Activated CD4-positive, alpha-beta T cell treated with anti-CD3 and anti-CD28 coated beads, Interleukin-2, amount 50 U/mL, for 4 hours (primary cell): Measurements from ENCODE around the gene SFMBT2.

ENCODE experiments used
- DNase-seq, 2 experiments: peaks; one replicate each; pipeline ENCODE4 v3.0.0-alpha.2; 2020

Gene SFMBT2

DNA sequence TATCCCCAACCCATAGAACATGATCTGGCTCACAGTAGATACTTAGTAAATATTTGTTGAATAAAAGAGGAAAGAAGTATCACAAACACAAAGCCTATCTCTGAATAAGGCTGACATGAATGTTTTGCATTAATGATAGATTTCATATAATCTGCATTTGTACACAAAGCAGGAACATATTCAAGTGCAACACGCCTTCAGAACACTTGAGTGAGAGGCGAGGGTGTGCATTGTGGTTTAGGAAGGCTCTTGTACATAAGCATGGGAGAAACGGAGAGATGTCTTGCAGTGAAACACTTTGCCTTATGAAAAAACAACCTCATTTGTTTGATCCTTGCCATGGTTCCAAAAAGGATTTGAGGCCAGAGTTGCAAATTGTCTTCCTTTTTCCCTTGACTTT lies 14.1 kb upstream of the SFMBT2 start:
- DNase-seq: no peak

GRCh38 chr10:7424315-7424714 lies 13.5 kb upstream of the SFMBT2 start:
- no peak for DNase-seq

DNA sequence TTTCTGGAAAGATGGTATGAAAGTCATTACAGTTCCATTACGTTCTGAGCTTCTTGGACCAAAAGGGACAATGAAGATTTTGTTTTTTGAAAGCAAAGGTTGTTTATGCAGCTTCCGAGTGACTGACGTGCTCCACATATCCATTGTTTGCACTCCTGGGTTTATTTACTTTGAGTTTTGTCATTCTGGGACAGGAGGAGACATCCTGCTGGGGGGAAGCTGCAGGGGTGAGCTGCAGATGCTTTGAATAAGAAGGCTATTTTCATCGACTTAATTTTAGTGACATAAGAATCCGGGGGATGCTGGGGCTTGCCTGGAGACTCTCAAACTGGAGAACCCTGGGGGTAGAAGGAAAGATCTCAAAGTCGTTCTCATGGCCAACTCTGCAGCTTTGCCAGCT lies 12.7 kb upstream of the SFMBT2 start:
- no peak for DNase-seq

GRCh38 chr10:7421526-7421925 lies 10.7 kb upstream of the SFMBT2 start:
- DNase-seq: no peak

- DNase-seq: no peak
Observed at GRCh38 chr10:7419998-7420397, 9.2 kb upstream of the SFMBT2 start.

GRCh38 chr10:7417807-7418206 lies 7.0 kb upstream of the SFMBT2 start:
- DNase-seq: no peak

DNA sequence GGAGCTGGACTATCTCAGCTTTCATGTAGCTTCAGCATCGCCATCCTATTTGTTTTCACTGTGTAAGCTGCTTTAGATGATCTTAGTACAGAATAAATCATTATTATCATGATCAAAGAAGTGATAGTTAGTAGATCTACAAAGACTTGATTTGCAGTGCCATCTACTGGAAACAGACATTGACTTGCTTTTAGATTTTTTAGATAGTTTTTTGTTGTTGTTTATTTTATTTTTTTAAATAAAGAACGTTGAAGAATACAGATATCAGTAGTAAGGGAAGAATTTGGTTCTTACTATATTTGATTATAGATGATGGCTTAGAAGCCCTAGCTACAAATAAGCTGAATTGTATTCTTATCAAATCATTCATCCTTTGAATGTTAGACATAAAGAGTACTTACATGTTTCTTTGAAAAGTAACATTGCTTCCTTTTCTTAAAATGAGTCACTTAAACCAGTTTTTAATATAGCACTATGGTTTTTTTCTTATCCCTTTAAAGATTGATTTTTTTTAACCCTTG lies 6.3 kb upstream of the SFMBT2 start:
- DNase-seq: no peak

GRCh38 chr10:7414766-7415165 lies 3.9 kb upstream of the SFMBT2 start:
- DNase-seq: no peak

- no peak for DNase-seq
Observed at GRCh38 chr10:7412928-7413282, 2.1 kb upstream of the SFMBT2 start.

- DNase-seq: peak in 1 of 2 experiments; percentile 15
Observed at GRCh38 chr10:7412237-7412927, 1.5 kb upstream of the SFMBT2 start.

DNA sequence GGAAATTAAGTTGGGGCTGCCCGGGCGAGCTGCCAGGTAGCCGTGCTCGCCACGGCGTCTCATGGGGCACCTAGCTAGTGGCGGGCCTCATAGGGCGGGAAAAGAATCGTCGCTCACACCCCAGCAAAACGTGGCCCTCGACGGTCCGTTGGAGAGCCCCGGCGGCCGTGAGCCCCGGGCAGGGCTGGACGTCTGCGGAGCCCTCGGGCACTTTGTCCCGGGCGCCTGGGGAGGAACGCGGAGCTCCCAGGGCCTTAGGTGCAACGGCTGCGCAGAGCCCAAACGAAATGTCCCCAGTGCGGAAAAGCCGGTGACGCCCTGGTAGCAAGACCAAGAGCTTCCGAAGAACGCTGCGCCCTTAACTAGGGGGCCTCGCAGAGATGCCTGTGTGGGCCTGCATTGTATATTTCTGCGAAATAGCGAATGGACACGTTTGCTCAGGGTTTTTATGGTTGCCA lies 866 bp upstream of the SFMBT2 start:
- DNase-seq: peak; percentile 29 to 40

GRCh38 chr10:7410301-7410861 lies 453 bp downstream of the SFMBT2 start:
- DNase-seq: peak; percentile 25 to 34

DNA sequence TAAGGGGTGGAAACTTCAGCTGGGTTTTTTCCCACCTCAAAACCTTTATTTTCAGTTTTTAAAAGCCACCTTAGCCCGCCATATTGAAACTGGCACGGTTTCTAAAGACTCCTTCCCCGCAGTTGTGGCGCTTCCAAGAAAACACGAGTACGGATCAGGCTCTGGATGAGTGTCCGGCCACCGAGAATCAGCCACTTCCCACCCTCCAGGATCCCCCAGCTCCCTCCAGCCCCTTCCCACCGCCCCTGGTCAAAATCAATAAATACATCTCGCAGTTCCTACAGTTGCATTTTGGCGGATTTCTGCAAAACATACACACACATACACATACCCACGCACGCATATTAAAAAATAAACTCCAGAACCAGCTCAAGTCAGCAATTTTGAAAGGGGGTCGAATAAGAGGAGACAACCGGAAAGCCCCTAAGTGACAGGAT lies 1.1 kb downstream of the SFMBT2 start:
- DNase-seq: peak in 1 of 2 experiments; percentile 12

DNA sequence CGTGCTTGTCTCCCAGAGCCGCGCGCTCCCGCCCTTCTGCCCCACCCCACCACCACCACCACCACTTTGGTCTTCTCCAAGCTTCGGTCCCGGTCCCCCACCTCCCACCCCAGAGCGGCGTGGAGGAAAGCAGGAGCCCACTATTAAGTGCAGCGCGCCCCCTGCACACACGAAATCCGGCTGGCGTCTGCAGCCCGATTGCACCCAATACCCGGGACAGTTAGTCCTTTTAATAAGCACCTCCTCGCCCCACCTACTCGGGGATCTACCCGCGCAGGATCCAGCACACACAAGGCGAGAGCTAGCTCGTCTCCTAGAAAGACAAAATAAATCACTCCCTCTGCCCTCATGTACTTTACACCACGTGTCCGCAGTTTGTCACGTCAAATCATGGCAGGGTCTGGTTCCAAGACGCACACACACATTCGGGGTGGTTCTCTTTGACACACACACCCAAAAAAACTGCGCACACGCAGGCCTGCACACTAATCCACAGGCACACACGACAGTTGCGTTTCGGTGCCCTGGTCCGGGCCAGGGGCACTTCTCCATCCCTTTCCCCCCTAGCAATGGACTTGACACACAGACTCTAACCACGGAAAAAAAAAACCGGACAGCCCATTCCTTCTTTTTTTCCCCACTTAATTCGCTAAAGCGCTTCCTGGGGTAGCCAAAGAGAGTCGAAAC lies 1.6 kb downstream of the SFMBT2 start:
- DNase-seq: peak; percentile 49 to 57

GRCh38 chr10:7408291-7409044 lies 2.4 kb downstream of the SFMBT2 start:
- peak; percentile 31 for DNase-seq

DNA sequence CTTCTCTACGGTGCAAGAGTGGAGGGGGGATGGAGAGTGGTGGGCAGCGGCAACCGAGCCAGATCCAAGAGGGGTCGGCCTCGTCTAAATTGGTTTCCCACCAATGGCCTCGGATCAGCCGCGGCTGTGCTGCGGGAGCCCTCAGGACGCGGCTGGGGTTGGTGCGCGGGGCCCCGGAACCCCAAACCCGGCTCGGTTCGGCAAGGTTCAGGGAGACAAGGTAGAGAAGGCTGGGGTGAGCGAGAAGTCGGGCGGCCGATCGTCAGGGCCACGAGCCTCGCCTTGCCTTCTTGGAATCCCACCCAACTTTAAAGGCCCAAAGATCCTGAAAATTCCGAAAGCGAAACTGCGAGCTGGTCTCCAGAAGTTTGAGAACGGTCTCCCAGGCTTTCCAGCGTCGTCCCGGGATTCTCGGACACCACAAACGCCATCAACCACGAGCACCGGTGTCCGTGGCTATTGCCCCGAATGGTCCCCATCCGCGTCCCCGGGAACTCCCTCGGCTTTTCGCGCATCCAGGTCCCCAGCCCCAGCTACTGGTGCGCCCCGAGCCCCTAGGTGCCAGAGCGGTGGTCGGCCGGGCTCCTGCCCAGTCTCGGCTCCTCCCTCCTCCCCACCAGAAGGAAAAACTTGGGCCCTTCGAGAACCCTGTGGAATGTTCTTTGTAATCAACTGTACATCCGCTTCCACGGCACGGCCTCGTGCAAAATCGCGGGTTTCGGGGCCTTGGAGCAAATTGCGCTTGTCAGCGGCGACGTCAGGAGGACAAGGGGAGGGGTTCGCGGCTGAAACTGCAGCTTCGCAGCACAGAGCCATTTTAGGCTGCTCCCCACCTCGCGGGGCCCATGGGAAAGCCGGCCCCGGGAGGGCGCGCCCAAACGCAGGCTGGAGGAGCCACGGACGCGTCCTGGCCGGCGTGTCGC lies 3.2 kb downstream of the SFMBT2 start:
- peak; percentile 35 for DNase-seq

- DNase-seq: no peak
Observed at GRCh38 chr10:7406712-7407333, 4.0 kb downstream of the SFMBT2 start.

GRCh38 chr10:7405637-7406036 lies 5.2 kb downstream of the SFMBT2 start:
- DNase-seq: no peak

GRCh38 chr10:7403620-7404019 lies 7.2 kb downstream of the SFMBT2 start:
- no peak for DNase-seq

DNA sequence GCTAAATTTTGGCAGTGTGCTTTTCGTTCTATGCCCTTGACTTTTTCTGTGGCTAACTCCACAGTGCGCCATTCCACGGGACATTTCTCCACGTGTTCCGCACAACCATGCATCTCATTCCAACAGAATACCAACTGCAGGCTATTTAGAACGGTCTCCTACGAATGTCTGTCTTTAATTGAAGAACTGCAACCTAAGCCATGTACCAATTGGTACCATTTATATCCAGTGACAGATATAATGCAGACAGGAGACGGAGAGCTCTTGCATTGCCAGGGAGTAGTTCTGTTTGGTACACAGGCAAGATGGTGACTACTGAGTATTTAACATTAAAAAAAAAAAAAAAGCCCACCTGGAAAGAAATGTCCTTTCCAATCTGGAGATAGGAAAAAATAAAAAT lies 9.1 kb downstream of the SFMBT2 start:
- DNase-seq: no peak

DNA sequence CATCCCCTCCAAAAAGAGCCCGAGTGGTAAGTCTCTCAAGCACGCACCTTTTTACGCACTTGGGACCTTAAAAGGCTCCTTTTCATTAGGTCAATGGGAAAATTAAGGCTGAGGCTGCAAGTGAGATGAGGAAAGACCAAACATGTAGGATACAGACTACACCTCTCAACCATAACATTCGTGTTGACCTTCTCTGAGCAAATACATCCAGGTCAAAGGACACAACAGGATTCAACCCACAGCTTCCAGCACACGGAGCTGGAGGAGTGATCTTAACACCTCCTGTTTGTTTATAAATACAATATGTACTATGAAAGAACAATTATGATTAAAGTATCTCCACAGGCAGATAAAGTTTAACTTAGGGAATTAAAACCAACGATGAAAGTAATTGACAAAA lies 9.7 kb downstream of the SFMBT2 start:
- DNase-seq: no peak
